GM19193 (cell line): ENCODE results near the gene AFG3L2.
A peak's percentile ranks its signal among the peaks of the same experiment; 100 is the strongest.

Experiments used
- POLR2A ChIP-seq: IDR thresholded peaks from 4 replicates; pipeline ENCODE4 v1.6.1; 2011; ENCODE audit not compliant: insufficient read depth, insufficient read length; ENCODE audit errors: extremely low read depth

The AFG3L2 gene

DNA sequence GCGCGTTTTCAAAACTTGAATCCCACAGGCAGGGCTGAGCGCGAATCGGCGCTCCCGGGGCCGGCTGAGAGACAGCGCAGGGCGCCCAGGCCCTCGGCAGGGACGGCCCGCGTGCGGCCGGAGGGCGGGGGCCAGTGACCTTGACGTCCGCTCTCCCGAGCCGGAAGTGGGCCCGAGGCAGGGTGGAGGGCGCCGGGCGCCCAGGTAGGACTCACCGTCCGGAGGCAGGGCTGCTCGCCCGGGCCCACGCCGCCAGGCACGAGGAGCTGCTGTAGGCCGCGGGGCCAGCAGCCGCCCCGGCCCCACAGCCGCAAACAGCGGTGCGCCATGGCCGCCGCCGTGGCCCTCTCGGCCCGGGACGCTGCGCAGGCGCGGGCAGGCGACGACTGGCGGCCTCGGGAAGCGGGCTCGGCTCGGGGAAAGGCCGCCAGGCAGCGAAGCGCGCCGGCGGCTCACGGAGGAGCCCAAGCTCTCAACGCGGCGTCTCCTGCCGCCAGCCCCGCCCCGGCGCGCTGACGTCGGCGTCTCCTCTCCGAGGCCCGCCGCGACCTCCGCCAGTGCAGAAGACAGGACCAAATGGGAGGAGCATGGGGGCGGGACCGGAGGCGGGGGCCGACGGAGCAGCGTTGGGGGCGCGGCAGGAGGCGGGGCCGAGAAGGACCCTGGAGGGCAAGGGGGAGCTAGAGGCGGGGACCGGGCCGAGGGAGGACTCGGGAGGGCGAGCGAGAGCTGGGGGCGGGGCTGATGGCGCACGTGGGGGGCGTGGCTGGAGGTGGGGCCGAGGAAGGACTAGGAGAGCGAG, at the start of gene AFG3L2:
Gene AFG3L2, minus strand, starts transcription at position 474 of the 802 bp plus-strand sequence. Its CDS starts 145 bp downstream, at position 329.
- peak; percentile 96 for TF ChIP-seq POLR2A

DNA sequence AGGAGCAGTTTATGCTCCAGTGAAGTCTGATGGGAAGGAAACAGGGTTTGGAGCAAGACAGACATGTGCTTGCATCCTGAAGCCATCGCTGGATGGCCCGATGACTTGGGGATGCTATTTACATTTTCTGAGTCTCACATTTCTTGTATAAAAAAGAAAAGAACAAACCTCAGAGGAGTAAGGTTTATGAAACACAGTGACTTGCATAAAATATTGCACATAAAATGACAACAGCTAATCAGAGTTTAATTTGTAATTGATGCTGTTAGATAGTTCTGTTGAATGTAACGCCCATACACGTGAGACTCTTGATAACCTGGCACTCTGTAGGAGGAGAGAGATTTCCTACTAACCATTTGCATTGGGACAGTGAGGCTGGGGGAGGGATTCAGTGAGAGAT, 47.2 kb upstream of the AFG3L2 start:
- TF ChIP-seq POLR2A = no peak

DNA sequence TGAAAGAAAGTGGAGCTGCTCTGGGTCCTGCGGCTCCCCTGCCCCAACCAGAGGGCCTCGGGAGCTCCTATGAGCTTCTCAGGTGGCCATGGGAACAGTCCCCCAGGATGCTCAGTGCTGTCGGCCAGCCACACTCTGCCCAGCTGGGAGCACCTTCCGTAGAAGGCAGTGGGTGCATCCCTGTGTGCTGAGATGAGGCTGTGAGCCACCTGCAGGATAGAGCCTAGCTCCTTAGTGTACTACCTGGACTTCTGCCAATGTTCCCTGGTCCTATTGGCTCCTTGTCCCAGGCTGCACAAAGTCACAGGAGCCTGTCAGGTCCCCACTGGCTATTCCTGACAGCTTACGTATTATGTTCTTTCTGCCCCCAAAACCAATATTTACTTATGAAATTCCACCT, 46.8 kb upstream of the AFG3L2 start:
- no peak for TF ChIP-seq POLR2A

DNA sequence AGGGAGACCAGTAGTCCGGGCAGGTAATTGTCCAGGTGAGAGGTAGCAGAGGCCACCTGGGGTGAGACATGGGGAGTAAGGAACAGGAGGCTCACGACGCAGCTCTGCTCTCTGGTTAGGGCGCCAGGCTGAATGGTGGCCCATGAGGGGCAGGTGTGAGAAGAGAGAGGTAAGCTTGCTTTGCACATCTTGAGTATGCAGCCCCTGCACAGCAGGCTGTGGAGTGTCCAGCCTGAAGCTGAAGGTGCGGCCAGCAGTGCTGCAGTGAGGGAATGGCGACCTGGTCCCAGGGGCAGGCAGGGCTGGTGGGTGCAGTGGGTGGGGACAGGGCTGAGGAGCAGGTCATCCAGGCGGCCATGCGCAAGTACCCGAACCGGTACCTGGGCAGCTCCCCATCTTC, 46.4 kb upstream of the AFG3L2 start:
- no peak for TF ChIP-seq POLR2A

DNA sequence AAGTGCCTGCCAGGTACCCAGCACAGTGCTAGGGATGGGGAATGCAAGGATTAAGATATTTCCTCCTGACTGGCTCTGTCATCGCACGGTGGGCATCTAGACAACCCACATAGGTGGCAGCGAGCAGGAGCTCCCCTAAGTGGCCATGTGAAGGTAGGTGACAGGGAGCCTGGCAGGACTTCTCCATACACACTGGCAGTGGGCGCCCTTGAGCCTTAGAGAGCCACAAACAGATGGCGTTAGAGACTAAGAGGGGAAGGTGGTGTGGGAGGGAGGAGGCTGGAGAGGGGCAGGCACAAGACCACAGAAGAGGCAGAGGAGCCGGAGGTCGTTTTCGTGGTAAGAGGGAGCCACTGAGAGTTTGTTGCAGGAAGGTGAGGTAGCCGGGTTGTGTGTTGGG, 45.9 kb upstream of the AFG3L2 start:
- TF ChIP-seq POLR2A = no peak

DNA sequence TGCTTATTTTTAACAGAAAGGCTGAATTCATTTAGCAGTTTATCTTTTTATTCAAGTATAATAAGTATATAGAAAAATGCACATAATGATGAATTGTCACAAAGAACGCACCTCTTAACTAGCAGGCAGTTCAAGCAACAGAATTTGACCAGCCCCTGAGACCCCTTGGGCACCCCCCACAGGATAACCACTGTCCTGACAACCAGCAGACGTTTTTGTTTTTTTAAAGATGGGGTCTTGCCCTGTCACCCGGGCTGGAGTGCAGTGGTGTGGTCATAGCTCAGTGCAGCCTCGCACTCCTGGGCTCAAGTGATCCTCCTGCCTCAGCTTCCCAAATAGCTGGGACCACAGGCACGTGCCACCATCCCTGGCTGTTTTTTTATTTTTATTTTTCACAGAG, 44.7 kb upstream of the AFG3L2 start:
- TF ChIP-seq POLR2A = no peak

DNA sequence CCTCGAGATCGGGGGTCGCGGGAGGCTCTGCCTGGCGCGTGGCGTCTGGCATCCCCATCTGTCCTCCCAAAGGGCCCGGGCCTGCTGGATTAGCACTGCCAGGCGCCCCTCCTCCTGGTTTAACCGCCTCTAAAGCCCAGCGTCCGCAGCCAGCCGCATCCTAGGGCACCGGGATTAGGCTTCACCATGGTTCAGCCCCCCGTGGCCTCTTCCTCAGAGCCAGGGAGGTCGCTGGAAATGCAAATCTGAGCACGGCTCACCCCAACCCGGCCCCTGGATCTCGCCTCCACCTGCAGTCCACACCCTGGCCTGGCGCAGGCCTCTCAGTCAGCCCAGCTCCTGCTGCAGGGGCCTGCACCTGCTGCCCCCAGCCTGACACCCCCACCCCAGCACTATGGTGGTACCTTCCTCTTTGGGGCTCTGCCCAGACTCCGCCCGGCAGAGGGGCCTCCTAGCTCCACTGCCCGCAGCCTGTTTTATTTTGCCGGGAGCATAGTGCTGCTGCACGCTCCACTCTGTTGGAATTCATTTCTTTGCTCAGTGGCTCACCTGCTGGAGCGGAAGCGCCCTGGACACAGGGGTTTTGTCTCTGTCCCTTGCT, 43.9 kb upstream of the AFG3L2 start:
- TF ChIP-seq POLR2A = peak; percentile 30

DNA sequence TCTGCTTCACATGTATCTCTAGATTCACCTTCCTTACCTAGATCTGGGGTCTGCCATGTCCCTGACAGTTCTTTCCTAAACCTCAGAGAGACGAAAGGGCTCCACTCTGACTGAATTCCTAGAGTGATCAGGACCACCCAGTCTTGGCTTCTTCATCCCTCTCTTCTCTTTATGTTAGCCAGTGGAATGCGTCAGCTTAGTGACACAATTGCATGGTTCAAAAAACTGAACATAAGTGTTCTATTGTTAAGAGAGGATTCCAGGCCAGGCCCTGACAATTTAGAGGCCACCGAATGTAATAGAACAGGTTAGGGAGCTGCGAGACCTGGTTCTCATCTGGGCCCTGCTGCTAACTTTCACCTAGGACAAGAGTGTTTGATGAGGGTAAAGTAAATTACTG, 40.7 kb upstream of the AFG3L2 start:
- TF ChIP-seq POLR2A = no peak

DNA sequence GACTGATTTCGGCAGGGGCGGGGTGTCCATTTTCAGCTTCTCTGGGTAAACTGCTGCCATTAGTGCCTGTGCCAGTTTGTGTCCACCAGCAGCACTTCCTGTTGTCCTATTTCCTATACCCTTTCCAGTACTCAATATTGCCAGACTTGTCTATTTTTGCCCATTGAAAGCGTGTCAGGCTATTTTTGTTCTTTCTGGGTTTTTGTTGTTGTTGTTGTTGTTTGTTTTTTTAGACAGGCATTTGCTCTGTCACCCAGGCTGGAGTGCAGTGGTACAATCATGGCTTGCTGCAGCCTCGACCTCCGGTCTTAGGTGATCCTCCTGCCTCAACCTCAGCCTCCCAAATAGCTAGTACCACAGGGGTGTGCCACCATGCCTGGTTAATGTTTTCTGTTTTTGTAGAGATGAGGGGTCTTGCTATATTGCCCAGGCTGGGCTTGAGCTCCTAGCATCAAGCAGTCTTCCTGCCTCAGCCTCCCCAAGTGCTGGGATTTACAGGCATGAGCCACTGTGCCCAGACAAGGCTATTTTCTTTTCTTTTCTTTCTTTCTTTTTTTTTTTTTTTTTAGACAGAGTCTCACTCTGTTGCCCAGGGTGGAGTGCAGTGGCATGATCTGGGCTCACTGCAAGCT, 39.2 kb upstream of the AFG3L2 start:
- TF ChIP-seq POLR2A = no peak

DNA sequence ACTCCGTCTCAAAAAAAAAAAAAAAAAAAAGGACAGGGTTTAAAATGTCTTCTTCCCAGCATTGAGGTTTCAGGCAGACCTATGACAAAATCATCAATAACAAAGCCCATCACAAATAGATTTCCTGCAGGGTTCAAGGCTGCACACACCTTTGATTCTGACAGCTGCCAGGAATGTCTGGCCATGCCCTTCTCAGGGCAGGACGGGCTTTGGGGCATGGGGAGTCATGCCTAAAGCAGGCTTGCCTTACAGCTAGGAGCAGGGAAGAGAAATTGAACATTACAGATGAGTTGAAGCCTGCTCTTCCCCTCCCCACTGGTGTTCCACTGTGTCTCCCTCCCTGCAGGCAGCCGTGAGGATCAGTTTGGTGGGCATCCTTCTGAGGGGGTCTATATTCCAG, 34.4 kb upstream of the AFG3L2 start:
- no peak for TF ChIP-seq POLR2A

DNA sequence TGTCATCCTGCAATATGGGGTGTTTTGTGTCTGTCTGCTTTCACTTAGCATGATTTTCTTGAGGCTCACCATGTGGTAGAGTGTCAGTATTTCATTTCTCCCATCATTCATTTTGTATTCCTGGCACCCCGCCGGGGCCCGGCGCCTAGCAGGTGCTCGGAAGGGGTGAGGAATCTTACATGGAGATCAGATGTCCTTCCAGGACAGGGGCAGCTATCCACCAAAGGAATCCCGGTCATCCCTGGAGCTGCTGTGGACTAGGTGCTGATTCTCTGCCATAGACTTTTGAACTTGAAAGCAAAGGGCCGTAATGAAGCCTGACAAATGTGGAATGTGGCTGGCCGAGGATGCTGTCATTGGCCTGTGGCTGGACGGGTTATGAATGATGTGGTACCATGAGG, 33.1 kb upstream of the AFG3L2 start:
- TF ChIP-seq POLR2A = no peak

DNA sequence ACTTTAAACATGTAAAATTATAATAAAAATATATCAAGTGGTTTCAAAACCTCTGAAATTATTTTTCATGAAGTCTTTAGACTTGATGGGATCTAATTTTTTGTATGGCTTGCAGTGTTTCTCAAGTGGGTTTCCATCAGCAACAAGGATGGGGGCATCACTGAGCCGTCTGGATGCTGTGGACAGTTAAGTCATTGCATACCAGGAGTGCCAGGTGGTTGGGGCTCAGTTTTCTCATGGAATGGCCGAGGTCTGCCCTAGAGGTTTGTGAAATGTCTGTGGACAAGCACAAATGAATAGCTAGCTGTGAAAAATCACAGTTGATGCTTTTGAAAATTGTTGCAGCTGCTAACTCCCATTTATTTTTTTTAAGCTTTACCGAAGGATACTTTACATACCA, 32.4 kb upstream of the AFG3L2 start:
- TF ChIP-seq POLR2A = no peak

DNA sequence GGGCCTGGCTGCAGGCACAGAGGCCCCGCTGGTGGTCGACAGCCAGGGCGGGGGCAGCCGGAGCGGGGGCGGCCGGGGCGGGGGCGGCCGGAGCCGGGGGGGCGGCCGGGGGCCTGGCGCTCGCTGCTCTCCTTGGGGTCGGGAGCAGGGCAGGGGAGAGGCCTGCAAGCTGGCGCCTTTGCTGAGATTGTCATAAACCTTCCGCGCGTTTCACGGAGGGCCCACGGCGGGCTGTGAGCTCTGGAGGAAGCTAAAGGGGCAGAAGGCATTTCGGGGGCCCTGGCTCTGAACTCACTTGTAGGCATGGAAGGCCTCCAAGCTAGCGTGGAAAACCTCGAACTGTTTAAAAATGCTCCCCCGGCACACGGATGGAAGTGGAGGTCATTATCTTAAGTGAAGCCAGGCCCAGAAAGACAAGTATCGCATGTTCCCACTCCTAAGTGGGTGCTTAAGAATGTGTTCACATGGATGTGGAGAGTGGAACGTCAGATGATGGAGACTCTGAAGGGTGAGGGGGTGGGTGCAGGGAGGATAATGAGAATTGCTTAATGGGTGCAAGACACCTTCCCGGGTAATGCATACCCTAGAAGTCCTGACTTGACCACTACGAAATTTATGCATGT, 31.3 kb upstream of the AFG3L2 start:
- no peak for TF ChIP-seq POLR2A

DNA sequence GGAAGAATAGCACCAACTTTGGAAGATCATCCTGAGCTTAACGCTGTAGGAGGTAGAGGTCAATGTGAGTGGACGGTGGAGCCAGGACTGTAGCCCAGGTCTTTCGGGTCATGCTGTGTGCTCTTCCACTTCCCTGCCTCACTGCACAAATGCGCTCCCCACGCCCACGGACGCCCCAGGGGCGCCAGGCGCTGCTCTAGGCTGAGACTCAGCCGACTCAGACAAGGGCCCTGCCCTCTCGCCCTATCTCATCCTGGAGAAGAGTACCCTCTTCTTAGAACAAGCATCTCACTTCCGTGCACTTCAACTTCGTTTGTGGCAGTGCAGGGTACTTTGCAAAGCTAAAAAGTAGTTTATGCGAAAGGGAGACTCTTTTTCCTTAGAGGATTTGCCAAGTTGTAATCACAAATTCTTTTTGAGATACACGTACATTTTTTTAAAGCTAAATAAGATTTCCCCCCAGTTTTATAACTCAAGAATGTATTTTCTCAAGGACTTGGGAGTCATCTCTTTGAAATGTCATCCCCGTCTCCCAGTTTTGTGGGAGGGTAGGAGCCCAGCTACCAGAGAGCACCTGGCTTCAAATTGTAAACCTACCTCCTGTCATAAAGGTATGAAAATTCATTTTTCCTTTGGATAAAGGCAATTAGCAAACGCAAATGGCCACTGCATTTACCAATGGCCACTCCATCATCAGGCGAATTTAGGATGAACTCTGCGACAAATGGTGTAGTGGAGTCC, 29.5 kb upstream of the AFG3L2 start:
- no peak for TF ChIP-seq POLR2A

DNA sequence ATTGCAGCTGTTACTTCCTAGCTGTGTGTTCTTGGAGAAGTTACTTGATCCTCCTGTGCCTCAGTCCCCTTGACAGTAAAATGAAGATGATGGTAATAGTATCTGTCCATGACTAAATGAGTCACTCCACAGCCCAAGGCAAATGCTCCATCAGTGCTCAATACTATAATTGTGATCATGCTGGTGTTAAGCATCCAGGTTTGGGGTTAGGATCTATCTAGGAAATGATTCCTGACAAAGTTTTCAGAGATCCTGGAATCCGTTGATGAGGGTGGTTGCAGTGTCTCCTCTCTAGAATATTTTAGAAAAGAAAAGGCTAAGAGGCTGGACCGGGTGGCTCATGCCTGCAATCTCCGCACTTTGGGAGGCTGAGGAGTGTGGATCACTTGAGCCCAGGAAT, 28.0 kb upstream of the AFG3L2 start:
- no peak for TF ChIP-seq POLR2A
